NCI-H1436 (cell line): Measurements from ENCODE around the gene ITGAD.

Experiments used
- DNase-seq: peaks from one replicate; lab custom pipeline; 2025; lab: John Stamatoyannopoulos, UW

The ITGAD gene

DNA sequence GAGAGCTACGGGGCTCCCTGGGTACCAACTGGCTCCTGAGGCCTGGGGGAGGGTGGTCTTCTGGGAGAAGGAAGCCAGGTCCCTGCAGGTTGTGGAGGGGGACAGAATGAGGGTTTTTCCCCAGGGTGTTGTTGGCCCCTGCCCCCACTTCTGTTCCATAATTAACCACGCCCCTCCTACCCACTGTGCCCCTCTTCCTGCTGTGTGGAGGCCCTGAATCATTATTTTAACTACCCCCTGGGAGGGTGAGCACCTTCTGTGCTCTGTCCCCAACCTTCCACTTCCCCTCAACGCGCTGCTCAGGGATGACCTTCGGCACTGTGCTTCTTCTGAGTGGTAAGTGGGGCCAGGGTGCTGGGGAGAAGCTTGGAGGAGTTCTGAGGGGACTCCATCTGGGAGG, at the start of gene ITGAD:
TSS of gene ITGAD (plus strand) at position 280 of the 400 bp plus-strand sequence. CDS start at position 306, 26 bp downstream.
- DNase-seq, result no peak

DNA sequence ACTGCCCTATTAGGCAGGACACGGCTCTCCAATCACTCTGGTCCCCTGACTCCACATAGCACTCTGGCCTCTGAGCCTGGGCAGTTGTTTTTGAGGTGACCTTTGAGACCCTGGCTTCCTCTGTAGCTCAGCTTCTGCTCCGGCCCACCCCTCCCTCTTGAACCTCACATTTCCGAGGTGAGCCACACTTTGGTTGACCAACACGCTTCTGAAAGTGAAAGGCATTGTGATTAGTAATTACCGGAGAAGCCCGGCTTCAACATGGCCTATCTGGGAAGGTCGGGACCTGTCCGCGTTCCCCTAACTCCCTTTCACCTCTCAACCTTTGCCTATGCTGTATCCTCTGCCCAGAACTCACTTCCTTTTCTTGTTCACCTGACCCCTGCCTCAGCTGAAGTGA, 48.4 kb upstream of the ITGAD start:
- DNase-seq, result no peak

GRCh38 chr16:31347445-31347844, 45.7 kb upstream of the ITGAD start:
- no peak for DNase-seq

- DNase-seq, result no peak
Measured at GRCh38 chr16:31348579-31348978, 44.6 kb upstream of the ITGAD start.

DNA sequence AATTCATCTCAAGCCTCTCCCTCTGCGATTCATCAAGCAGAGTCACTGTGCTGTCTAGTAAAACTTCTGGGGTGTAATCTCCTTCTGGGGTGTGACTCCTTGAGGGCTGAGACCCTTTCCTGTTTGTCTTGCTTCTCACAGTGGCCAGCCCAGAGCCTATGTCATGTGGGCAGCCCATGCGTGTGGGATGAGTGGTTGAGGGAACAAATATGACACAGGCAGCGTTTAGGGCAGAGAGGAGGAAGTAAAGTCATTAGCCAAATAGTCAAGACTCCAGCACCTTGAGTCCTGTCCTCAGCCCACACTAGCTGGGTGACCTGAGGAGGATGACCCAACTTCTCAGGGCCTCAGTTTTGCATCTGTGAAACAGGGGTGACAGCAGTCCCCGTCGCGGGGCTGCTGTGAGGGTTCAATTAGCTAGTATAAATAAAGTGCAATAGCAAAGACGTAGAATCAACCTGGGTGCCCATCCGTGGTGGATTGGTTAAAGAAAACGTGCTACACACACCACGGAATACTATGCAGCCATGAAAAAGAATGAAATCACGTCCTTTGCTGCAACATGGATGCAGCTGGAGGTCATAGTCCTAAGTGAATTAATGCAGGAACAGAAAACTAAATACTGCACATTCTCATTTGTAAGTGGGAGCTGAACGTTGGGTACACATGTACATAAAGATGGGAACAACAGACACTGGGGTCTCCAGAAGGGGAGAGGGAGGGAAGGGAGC, 42.7 kb upstream of the ITGAD start:
- no peak for DNase-seq

DNA sequence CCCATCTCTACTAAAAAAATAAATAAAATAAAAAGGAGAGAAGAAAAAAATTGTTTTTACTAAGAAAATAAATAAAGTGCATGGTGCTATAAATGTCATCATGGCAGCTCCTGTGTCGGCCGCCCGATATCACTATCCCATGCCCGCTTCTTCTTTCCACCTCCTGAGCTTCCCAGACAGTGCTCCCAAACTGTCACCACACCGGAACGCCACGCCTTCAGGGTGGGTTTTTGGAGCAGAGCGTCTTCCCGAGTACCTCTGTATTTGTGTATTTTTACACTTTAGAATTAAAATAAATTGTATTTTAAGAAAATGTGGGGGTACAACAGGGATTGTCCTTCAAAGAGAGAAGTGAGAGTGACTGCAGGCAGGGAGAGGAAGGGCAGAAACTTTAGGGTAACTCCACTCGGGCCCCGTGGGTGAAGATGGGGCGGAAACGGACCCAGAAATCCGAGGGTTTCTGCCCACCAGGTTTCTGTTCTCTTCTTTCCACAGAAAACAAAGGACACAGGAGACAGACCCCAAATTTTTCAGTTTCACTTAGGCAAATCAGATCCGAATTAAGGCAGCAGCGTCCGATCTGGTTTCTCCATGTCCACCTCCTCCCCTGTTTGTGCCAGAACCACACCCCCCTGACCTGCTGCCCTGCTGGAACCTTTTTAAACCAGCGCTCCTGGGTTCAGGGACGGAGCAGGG, 41.7 kb upstream of the ITGAD start:
- DNase-seq, result no peak

- no peak for DNase-seq
Measured at GRCh38 chr16:31351942-31352325, 41.2 kb upstream of the ITGAD start.

GRCh38 chr16:31352376-31353115, 40.6 kb upstream of the ITGAD start:
- no peak for DNase-seq

GRCh38 chr16:31354394-31355291, 38.5 kb upstream of the ITGAD start, which contains the start of gene ITGAX:
ITGAX (plus strand) TSS chr16:31355176; CDS start chr16:31355255, 79 bp downstream.
- no peak for DNase-seq

GRCh38 chr16:31355431-31356100, 37.6 kb upstream of the ITGAD start:
- DNase-seq, result no peak

- no peak for DNase-seq
Measured at GRCh38 chr16:31356566-31357323, 36.4 kb upstream of the ITGAD start.

DNA sequence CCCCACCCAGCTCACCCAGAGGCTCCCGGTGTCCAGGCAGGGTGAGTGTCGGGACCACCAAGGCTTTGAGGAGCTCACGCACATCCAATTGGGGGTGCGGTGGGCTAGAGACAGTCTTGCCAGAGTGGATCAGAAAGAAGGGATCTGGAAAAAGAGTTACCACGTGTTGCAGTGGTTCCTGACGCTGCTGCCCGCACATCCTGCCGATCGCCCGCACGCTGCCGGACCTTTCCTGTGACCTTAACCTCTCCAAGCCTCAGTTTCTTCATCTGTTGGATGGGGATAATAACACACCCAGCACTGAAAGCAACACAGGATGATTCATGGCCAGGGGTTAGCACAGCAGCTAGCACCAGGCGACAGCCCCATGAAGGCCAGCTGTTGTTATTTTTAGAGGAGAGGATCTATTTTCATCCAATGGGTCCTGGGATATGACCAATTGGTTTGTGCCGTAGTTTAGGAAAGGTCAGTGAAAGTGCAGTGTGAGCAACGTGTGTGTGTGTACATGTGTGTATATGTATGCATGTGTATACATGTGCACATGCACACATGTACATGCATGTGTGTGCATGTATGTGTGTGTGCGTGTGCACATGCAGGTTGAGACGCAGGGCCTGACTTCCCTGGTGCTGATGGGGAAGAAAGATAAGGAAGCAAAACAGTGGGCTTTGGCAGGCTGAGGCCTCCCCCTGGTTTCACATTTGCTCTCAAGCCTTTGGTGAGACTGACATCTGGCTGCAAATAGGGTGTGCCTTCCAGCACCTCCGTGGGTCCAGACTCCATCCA, 35.6 kb upstream of the ITGAD start:
- no peak for DNase-seq

GRCh38 chr16:31360251-31360650, 32.9 kb upstream of the ITGAD start:
- no peak for DNase-seq

GRCh38 chr16:31361201-31362110, 31.7 kb upstream of the ITGAD start:
- no peak for DNase-seq

- no peak for DNase-seq
Measured at GRCh38 chr16:31362476-31363405, 30.4 kb upstream of the ITGAD start.

DNA sequence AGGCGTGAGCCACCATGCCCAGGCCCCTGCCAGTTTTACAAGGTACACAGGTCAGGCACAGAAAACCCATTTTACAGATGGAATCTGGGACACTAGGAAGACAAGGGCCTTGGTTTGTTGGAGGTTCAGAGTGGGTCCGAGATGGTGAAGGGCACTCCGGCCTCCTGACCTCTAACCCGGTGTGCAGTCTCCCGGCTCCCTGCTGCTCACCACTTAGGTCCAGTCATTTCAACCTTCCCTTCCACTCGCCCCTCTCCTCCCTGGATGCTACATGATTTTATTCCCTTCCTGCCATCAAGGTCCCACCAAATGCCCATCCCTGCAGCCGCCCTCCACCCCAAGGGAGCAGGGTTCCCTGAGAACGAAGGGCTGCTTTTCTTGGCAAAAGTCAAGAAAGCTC, 29.4 kb upstream of the ITGAD start:
- no peak for DNase-seq

DNA sequence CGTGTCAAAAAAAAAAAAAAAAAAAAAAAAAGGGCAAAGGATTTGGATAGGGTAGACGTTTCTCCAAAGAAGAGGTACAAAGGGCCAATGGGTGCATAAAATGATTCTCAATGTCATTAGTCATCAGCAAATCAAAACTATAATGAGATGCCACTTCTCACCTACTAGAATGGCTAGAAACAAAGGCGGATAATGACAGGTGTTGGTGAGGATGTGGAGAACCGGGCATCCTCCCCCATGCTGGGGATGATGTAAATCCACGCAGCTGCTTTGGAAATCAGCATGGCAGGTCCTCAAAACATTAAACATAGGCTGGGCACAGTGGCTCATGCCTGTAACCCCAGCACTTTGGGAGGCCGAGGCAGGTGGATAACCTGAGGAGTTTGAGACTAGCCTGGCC, 28.7 kb upstream of the ITGAD start:
- DNase-seq, result no peak
